RCC 7860 (cell line): Measurements from ENCODE around the gene TPCN1.

ENCODE experiments used
- DNase-seq: peaks from one replicate; pipeline ENCODE4 v3.0.0-alpha.2; 2015; ENCODE audit warnings: low spot score
- FAIRE-seq: peaks from 2 replicates; lab custom pipeline; 2012; peaks lifted over from hg19 to GRCh38; lab: Jason Lieb, UNC

TPCN1 gene

DNA sequence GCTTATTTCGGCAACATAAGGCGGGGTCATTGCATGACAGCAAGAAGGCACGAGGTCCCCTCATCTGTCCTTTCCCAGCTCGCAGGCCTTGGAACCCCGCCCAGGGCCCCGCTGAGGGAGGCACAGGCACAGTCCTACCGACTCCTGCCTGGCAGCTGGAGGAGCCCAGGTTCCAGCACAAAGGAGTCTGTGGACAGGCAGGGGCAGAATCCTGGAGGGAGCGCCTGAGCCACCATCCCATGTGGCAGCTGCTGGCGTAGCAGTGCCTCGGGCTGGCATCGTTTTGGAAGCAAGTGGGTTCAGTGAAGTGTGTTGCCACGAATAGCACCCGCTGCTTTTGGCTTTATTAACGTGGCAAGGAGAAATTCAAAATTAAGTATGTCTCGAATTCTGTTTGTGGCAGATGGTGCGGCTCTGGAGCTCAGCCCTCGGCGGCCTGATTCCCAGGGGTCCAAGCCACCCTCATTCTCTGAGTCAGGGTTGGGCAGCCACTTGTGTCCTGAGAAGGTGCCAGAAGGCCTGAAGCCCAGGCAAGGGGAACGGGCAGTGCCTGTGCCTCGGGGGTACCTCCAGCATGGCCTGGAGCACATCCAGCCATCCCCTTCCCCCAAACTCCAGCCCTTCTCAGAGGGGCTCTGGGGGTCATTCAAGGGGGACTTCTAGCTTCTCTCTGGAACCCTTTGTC lies 77.7 kb downstream of the TPCN1 start:
- no peak for DNase-seq
- FAIRE-seq, result no peak

DNA sequence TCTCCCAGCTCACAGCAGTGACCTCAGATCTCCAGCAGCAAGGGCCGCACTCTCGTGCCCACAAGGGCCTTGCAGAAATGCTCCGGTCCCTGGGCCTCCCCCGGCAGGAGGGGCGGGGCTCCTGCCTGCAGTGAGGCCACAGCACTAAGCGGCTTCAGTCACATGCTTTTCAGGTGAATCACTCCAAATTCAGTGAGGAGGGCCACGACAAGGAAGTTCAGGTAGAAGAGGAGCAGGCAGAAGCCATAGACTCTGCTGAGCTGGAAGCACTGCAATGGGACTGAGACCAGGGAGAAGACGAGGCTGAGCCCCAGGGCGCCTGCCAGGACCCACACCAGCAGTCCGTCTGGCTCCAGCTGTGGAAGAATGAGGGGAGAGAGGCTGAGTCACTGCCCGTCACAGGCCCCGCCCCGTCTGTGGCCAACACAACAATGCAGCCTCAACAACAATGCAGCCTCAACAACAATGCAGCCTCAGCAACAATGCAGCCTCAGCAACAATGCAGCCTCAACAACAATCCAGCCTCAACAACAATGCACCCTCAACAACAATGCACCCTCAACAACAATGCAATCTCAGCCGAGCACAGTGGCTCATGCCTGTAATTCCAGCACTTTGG lies 78.5 kb downstream of the TPCN1 start:
- peak; percentile 87 for FAIRE-seq
- peak; percentile 86 for DNase-seq

DNA sequence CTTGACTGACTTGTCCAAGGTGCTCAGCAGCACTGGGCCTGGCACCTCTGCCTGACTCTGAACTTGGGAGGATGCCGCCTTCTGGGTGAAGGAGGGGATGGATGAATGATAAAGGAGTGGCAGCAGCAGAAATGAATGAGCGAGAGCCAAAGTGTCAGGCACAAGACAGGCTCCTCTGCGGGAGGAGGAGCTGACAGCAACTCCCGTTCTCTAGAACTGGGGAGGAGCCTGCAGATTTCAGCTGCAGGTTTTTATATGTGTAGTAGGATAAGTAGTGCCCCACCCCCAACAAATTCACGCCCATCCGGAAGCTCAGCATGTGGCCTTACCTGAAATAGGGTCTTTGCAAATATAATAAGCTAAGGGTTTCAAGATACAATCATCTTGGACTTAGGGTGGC lies 80.5 kb downstream of the TPCN1 start:
- DNase-seq (no peak), FAIRE-seq (no peak)

DNA sequence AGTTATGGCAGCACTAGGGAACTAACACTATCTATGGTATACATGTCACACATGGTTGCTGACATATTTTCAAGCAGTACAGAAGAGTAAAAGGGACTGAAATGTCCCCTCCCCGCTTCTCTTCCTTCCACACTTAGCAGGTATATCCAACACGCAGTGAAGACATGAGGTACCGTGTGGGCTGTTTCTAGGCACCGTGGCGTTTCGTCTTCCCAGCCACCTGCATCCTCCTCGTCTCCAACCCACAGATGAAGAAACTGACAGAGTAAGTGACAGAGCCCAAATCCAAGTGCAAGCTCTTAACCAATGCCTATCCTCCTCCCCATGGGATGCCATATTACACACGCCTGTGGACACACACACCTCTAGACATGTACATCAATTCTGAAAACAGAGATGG lies 81.2 kb downstream of the TPCN1 start:
- FAIRE-seq, result no peak
- no peak for DNase-seq

DNA sequence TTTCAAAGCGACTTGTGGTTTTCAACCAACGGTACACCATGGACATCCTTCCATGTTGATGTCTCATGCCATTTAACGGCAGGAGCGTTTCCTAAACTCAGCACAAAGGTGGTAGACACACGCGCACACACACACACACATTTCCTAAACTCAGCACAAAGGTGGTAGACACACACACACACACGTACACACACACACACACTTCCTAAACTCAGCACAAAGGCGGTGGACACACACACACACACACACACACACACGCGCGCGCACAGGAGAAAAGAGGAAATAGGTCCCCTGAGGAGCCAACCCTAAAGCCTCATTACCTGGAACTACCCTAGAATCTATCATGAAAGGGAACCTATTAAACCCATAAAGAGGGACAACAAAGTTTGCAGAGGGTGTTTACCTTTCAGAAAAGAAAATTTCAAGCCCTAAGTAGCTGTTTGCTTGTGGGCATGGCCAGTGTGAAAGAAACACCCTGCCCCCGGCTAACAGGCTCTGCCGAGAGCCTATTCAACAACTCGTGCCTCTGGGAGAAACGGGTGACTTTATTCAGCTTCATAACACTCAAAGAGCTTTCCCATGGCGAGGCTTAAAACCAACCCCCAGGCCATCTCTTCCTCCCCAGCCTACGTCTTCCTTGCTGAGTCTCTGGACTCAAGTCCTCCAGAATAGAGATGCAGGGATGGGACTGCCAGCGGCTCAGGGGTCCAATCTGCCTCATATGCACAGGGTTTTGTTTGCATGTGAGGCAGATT lies 81.8 kb downstream of the TPCN1 start:
- DNase-seq (no peak), FAIRE-seq (no peak)

DNA sequence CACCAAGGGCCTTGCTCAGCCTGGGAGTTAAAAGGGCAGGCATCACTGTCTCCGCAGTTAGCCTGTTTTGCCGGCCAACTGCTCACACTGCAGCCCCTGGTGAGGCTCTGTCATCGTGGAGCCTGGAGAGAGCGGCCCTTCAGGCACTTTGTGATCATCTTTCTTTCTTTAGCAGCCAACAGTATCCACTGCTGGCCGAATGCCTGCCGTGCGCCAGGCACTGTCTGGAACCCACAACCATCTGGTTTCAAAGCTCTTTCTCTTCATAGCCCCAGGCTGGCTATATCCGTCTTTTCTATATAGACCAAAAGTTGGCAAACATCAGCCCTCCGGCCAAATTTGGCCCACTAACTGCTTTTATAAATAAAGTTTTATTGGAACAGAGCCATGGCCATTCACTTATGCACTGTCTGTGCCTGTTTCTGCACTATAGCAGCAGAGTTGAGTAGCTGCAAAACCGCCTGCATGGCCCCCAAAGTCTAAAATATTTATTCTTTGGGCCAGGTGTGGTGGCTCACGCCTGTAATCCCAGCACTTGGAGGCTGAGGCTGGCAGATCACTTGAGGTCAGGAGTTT lies 84.1 kb downstream of the TPCN1 start:
- no peak for FAIRE-seq
- DNase-seq, result no peak

DNA sequence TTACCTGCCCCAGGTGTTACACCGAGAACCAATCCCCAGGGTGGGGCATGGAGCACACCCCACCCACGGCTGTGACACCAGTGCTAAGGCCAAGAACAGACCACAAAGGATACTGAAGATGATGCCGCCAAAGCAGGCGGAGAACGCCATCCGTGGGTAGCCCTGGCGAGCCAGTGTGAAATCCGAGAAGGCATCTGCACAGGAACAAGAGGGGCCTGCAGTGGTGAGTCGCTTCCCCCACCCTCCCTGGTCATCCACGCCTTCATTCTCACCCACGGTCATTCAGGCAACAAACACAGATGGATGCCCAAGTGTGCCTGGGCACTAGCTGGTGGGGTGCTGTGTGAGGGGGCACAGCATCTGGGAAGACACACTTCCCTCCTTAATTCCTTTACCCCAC lies 85.1 kb downstream of the TPCN1 start:
- DNase-seq (no peak), FAIRE-seq (no peak)

DNA sequence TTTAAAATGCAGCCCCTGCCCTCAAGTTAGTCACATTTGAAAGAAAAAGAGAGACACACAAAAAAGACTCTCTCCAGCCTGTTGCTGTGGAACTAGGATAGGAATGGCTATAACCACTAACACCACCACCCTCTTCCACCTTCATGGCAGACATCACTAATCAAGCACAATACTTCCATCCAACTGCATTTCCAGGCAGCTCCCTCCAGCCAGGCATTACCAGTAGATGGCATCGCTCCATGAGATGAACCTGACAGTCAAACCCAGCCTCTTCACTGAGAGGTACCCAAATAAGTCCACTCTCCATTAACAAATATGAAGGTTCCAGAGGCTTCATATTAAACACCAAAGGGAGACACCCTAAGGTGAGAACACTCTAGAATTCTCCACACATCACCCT lies 89.2 kb downstream of the TPCN1 start:
- no peak for FAIRE-seq
- DNase-seq, result no peak

DNA sequence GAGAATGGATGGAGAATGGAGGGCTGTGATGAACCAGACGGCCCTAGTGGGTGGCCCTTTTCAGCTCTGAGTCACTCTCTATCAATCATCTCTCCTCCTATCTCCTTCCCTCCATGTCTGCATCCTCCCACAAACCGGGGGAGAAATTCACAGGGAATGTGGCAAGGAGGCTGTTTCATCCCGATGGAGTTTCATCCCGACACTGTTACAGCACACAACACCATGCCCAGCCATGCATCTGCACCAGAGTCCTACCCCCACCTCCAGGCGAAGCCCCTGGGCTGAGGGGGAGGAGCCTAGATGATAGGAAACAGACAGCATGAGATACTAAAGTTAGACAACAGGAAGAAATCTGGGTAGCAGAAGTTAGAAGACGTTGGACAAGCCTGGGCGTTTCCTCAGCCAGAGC lies 92.9 kb downstream of the TPCN1 start:
- FAIRE-seq (no peak), DNase-seq (peak; percentile 32)

DNA sequence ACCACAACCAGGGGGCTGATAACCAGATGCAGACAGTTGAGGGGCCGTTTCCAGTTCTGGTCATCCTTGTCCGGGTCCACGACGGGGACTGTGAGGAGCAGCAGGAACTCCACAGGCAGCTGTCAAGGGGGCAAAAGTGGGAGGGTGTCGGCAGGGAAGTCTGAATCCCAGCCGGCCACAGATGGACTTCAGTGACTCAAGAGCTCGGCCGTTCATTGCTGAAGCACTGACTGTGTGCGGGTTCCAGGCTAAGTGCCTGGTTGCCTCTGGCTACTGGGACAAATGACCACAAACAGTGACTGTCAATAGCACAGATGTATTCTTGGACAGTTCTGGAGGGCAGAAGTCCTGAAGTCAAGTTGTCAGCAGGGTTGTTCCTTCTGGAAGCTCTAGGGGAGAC lies 94.1 kb downstream of the TPCN1 start:
- FAIRE-seq (no peak), DNase-seq (no peak)

DNA sequence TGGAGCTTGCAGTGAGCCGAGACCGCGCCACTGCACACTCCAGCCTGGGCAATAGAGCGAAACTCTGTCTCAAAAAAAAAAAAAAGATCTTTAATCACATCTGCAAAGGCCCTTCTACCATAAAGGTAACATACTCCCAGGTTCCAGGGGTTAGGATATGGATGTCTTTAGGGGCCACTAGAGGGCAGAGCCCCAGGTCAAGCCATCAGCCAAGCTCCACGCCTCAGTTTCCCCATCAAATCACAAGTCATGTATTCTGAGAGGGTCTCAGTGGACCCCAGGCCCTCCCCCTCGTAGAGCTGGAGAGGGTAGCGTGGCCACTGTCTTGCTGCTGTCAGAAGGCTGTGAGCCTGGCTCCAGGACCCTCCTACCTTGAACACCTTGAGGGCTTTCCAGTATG lies 94.9 kb downstream of the TPCN1 start:
- DNase-seq (no peak), FAIRE-seq (no peak)

DNA sequence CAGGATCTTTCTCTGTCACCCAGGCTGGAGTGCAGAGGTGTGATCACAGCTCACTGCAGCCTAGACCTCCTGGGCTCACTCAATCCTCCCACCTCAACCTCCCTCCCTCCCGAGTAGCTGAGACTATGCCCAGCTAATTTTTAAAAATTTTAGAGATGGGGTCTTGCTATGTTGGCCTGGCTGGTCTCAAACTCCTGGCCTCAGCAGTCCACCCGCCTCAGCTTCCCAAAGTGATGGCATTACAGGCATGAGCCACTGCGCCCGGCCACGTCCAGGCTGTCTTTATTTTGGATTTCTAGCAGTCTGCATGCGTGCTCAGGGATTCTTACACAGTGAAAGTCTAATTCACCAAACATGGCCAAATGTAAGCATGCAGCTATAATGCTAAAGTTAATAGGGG lies 95.9 kb downstream of the TPCN1 start:
- DNase-seq (no peak), FAIRE-seq (no peak)

DNA sequence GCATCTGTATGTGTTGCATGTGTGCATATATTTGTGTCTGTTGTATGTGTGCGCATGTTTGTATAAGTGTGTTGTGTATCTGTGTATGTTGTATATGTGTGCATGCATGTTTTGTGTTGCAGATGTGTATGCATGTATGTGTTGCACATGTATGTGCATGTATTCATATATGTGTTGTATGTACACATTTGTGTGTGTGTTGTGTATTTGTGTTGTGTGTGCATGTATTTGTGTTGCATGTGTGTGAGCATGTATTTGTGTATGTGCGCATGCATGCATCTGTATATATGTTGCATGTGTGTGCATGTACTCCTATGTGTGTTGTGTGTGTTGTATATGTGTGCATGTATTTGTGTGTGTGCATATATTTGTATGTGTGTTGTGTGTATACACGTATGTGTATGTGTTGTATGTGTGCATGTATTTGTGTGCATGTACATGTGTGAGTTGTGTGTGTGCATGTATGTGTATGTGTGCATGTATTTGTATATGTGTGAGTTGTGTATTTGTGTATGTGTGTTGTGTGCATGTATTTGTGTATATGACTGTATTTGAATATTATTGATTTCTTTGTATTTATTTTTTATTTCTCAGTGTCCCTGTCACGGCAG lies 96.9 kb downstream of the TPCN1 start:
- FAIRE-seq, result no peak

DNA sequence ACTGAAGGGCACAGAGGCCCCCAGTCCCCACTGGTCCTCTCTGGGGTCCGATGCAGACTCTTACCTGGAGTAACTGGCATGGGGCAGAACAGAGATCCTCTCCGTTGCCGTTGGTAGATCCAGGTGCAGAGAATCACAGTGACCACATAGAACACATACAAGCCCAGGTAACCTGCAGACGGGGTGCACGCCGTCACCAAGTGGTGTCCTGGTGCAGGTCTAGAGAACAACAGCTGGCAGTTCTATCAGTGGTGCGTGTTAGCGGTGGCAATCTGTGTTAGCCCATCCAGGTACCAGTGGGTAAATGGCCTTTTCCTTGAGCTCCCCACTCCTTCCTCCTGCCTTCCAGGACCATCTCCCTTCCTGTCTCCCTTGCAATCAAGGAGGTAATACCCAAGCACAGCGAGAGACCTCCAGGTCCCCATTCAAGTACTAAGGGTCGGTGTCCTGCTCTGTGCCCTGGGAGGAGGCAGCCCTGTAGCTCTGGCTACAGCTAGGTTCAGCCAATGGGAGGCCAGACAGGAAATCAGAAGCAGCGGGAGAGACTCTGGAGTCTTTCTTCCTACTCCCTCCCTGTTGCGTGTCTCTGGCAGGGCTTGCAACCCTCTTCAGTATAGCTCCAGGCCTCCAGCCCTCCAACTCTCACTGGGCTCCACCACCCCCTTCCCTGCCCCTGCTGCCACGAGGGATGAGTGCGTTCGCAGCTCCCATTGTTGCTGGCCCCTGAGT lies 97.8 kb downstream of the TPCN1 start:
- FAIRE-seq (no peak), DNase-seq (no peak)

More for the DNA sequence above, 96.9 kb downstream of the TPCN1 start:
- DNase-seq, result no peak

DNA sequence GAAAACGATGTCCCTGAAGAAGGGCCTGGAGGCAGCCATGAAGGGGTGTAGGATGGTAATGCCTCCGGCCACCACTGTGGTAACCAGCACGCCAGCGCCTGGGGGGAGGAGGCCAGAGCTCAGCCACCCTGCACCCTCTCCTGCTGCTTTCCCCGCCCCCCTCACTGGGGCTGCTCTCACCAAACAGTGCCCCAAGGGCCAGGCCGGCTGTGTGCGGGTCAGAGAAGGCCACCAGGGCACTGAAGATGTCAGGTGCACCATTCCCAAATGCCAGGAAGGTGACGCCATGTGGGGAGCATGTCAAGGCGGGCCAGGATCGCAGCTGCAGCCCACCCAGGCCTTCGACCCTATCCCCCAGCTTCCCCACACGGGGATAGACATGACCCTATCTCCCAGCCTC lies 99.1 kb downstream of the TPCN1 start:
- FAIRE-seq (no peak), DNase-seq (no peak)

DNA sequence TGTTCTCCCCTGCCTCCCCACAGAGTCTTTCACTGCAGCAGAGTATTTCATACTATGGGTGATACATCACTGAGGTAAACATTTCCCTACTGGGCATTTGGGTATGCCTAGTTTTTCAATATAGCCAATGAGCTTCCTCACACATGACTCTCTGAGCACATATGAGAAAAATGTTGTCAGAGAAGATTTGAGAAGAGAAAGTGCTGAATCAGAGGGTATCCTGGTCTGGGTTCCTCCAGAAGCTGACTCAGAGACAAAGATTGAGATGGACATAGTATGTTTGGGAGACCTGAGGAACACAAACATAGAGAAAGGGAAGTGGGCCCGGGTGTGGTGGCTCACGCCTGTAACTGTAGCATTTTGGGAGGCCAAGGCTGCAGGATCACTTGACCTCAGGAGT lies 101.1 kb downstream of the TPCN1 start:
- FAIRE-seq, result no peak
- peak; percentile 52 for DNase-seq

DNA sequence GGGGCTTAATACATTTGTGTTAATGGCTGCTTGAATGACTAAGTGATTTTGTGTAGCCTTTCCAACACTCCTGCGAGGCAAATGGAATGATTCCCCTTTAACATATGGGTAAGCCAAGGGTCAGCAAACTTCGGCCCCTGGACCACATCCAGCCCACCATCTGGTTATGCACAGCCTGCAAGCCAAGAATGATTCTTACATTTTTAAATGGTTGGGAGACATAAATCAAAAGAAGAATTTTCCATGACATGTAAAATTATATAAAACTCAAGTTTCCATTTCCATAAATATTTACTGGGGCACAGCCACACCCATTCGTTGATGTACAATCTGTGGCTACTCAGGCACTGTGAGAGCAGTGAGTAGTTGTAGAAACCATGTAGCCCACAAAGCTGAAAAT lies 104.7 kb downstream of the TPCN1 start:
- DNase-seq (no peak), FAIRE-seq (no peak)

DNA sequence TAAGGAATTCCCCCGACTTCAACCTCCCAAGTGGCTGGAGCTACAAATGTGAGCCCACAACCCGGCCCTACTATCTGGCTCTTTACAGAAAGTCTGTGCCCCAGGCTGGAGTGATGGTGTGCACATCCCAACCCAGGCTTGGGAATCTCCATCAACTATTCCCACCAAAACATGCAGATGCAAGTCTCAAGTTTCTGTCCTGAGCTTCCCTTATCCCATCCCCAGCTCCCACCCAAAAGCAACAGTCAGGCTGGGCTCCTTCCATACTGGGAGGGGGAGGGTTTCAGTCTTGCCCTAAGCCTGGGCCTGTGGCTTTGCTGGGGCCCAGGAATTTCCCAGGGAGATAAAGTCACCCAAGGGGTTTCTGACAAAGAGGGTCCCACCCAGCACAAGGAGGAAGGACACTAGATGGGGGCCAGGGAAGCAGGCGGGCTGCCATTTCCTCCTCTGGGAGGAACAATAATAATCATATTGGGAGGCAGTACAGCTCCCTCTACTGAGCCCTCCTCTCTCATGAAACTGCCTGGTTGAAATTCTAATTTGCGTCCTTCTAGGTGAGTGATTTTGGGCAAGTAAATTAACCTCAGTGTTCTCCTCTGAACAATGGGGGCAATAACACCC lies 105.6 kb downstream of the TPCN1 start:
- DNase-seq, result no peak
- FAIRE-seq, result no peak

DNA sequence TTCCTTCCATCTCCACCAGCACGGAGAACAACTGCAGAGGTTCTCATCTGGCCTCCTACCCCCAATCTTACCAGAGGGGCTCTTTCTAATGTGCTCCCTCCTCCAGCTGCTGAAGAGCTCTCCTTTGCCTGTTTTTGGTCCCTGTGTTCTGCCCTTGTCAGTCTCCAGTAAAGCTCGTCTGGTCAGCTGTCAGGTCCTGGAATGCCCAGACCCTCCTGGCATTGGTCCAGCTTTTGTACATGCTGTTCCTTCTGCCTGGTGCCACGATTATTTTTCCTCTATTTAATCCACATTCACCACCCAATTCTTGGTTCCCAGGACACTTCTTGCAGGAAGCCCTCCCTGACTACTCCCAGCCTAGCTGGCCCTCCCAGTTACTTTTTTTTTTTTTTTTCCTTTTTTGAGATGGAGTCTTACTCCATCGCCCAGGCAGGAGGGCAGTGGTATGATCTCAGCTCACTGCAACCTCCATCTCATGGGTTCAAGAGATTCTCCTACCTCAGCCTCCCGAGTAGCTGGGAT lies 107.2 kb downstream of the TPCN1 start:
- DNase-seq (no peak), FAIRE-seq (no peak)
